ENCODE measurements around the gene ANKRD16.
"Not testable (repeated sequence)": the region's sequence is repeated elsewhere in the genome, so short reads cannot be mapped to it uniquely, and the experiment has no call there.

Gene ANKRD16

GRCh38 chr10:5917305-5917704 is 27.6 kb upstream of the ANKRD16 start:
- DNase-seq (ENCODE audit: low spot score in 2 of 2), result no peak
- no peak for ATAC-seq (replicated peaks; ENCODE audit: extremely low read depth, poor library complexity, severe bottlenecking)
- Mint-ChIP-seq H3K27ac (ENCODE audit: low read depth) (no peak overlapping the region), H3K9me3 (no peaks in the 10 kb centered on the region), H3K36me3 (ENCODE audit: insufficient read depth) (peaks cover 44% of the 10 kb centered on the region), H3K27me3 (no peaks in the 10 kb centered on the region), H3K4me3 (no peak overlapping the region), H3K4me1 (peaks cover 8% of the 10 kb centered on the region)

GRCh38 chr10:5915451-5915850 is 25.8 kb upstream of the ANKRD16 start:
- no peak overlapping the region for H3K27ac Mint-ChIP-seq (ENCODE audit: low read depth)

DNA sequence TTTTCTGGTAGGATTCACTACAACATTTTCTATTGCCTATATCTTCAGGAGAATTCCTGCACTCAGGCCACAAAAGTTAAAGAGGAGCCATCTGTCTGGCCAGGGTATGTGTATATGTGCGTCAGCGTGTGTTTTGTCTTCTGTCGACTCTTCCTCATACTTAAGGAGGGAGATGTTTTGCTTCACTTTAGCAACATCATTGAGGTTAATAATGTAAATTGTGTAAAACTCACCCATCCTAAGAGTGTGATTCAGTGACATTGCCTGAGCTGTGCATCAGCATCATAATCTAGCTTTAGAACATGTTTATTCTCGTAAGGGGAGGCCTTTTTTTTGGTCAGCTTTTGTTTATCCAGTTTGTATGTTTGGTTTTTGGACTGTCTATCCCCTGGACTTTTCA is 24.0 kb upstream of the ANKRD16 start:
- peaks cover 48% of the 10 kb centered on the region for H3K36me3 Mint-ChIP-seq (ENCODE audit: insufficient read depth)

More at GRCh38 chr10:5915451-5915850, 25.8 kb upstream of the ANKRD16 start:
- ATAC-seq (replicated peaks; ENCODE audit: extremely low read depth, poor library complexity, severe bottlenecking) (no peak), DNase-seq (ENCODE audit: low spot score in 2 of 2) (no peak)
- Mint-ChIP-seq H3K36me3 (ENCODE audit: insufficient read depth) (peaks cover 42% of the 10 kb centered on the region), H3K27me3 (no peaks in the 10 kb centered on the region), H3K4me1 (peaks cover under 1% of the 10 kb centered on the region), H3K9me3 (no peaks in the 10 kb centered on the region), H3K4me3 (no peak overlapping the region)

DNA sequence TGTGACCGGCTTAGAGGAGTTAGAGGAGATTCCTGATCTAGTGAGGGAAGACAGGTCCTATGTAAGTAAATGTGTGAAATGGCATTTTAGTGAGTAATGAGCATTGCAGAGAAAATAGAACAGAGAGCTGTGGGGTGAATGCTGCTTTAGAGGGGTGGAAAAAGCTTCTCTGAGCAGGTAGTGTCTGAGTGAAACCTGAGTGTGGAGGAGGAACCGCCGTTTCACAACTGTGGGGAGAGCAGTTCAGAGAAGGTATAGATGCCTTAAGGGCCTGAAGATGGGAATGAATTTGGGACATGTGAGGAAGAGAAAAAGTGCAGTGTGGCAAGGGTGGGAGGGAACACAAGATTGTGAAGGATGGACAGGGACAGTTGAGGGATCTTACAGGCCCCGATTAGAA is 22.0 kb upstream of the ANKRD16 start:
- ATAC-seq (replicated peaks; ENCODE audit: extremely low read depth, poor library complexity, severe bottlenecking), result no peak
- no peak overlapping the region for H3K4me3 Mint-ChIP-seq
- H3K4me1 Mint-ChIP-seq, result peaks cover 12% of the 10 kb centered on the region
- no peak for DNase-seq (ENCODE audit: low spot score in 2 of 2)
- H3K36me3 Mint-ChIP-seq (ENCODE audit: insufficient read depth), result peaks cover 47% of the 10 kb centered on the region
- H3K9me3 Mint-ChIP-seq, result no peaks in the 10 kb centered on the region
- no peak overlapping the region for H3K27ac Mint-ChIP-seq (ENCODE audit: low read depth)
- no peaks in the 10 kb centered on the region for H3K27me3 Mint-ChIP-seq

More for the DNA sequence above, 24.0 kb upstream of the ANKRD16 start:
- Mint-ChIP-seq H3K4me3 (no peak overlapping the region), H3K27me3 (no peaks in the 10 kb centered on the region), H3K27ac (ENCODE audit: low read depth) (no peak overlapping the region), H3K9me3 (no peaks in the 10 kb centered on the region), H3K4me1 (no peaks in the 10 kb centered on the region)
- DNase-seq (ENCODE audit: low spot score in 2 of 2) (no peak), ATAC-seq (replicated peaks; ENCODE audit: extremely low read depth, poor library complexity, severe bottlenecking) (no peak)

GRCh38 chr10:5910323-5911100 is 20.8 kb upstream of the ANKRD16 start:
- H3K27ac Mint-ChIP-seq (ENCODE audit: low read depth), result no peak overlapping the region
- DNase-seq (ENCODE audit: low spot score in 2 of 2) (no peak), ATAC-seq (replicated peaks; ENCODE audit: extremely low read depth, poor library complexity, severe bottlenecking) (no peak)
- H3K4me1 Mint-ChIP-seq, result peaks cover 15% of the 10 kb centered on the region
- H3K9me3 Mint-ChIP-seq, result no peaks in the 10 kb centered on the region
- H3K36me3 Mint-ChIP-seq (ENCODE audit: insufficient read depth), result peaks cover 44% of the 10 kb centered on the region
- H3K4me3 Mint-ChIP-seq, result no peak overlapping the region
- no peaks in the 10 kb centered on the region for H3K27me3 Mint-ChIP-seq

DNA sequence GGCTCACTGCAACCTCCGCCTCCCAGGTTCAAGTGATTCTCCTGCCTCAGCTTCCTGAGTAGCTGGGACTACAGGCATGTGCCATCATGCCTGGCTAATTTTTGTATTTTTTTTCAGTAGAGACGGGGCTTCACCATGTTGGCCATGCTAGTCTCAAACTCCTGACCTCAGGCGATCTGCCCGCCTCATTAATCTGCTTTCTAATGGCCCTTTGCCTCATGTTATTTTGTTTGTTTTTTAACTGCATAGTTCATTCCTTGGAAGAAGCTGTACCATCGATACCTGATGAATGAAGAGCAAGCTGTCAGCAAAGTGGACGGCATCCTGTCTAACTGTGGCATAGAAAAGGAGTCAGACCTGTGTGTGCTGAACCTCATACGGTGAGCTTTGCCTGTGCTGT is 19.0 kb upstream of the ANKRD16 start:
- Mint-ChIP-seq H3K4me1 (peaks cover 24% of the 10 kb centered on the region), H3K36me3 (ENCODE audit: insufficient read depth) (peaks cover 39% of the 10 kb centered on the region)
- DNase-seq (ENCODE audit: low spot score in 2 of 2); H3K9me3 Mint-ChIP-seq; H3K27me3 Mint-ChIP-seq; H3K27ac Mint-ChIP-seq (ENCODE audit: low read depth); H3K4me3 Mint-ChIP-seq; ATAC-seq (replicated peaks; ENCODE audit: extremely low read depth, poor library complexity, severe bottlenecking): not testable (repeated sequence)

- H3K4me1 Mint-ChIP-seq, result peaks cover 26% of the 10 kb centered on the region
- H3K9me3 Mint-ChIP-seq, result no peaks in the 10 kb centered on the region
- ATAC-seq (replicated peaks; ENCODE audit: extremely low read depth, poor library complexity, severe bottlenecking) (no peak), DNase-seq (ENCODE audit: low spot score in 2 of 2) (no peak)
- no peaks in the 10 kb centered on the region for H3K27me3 Mint-ChIP-seq
- peaks cover 33% of the 10 kb centered on the region for H3K36me3 Mint-ChIP-seq (ENCODE audit: insufficient read depth)
- no peak overlapping the region for H3K4me3 Mint-ChIP-seq
- H3K27ac Mint-ChIP-seq (ENCODE audit: low read depth), result peak overlapping the region; percentile 41
Observed at GRCh38 chr10:5906651-5907050, 17.0 kb upstream of the ANKRD16 start.

DNA sequence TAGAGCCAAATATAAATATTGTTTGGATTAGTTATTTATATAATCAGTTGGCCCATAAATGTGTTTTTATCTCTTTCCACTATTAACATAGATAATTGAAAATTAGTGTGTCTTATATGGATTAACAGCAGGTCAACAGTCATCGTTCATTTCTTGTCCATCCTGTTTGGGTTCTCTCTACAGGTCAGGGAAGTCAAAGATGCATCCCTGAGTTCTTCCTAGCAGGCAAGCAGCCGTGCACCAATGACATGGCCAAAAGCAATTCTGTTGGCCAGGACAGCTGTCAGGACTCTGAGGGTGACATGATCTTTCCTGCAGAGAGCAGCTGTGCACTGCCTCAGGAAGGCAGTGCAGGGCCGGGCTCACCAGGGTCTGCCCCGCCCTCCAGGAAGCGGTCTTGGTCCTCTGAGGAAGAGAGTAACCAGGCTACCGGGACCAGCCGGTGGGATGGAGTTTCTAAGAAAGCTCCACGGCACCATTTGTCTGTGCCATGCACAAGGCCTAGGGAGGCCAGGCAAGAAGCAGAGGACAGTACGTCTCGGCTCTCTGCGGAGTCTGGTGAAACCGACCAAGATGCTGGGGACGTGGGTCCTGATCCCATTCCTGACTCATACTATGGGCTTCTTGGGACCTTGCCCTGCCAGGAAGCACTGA is 16.3 kb upstream of the ANKRD16 start:
- Mint-ChIP-seq H3K27ac (ENCODE audit: low read depth) (no peak overlapping the region), H3K27me3 (no peaks in the 10 kb centered on the region), H3K4me1 (peaks cover 26% of the 10 kb centered on the region), H3K4me3 (no peak overlapping the region), H3K9me3 (no peaks in the 10 kb centered on the region), H3K36me3 (ENCODE audit: insufficient read depth) (peaks cover 28% of the 10 kb centered on the region)
- ATAC-seq (replicated peaks; ENCODE audit: extremely low read depth, poor library complexity, severe bottlenecking) (no peak), DNase-seq (ENCODE audit: low spot score in 2 of 2) (no peak)

GRCh38 chr10:5904227-5904626 is 14.5 kb upstream of the ANKRD16 start:
- H3K4me1 Mint-ChIP-seq, result peaks cover 29% of the 10 kb centered on the region
- H3K4me3 Mint-ChIP-seq, result no peak overlapping the region
- peaks cover 17% of the 10 kb centered on the region for H3K36me3 Mint-ChIP-seq (ENCODE audit: insufficient read depth)
- peak overlapping the region; percentile 49 for H3K27ac Mint-ChIP-seq (ENCODE audit: low read depth)
- no peaks in the 10 kb centered on the region for H3K9me3 Mint-ChIP-seq
- no peak for DNase-seq (ENCODE audit: low spot score in 2 of 2)
- H3K27me3 Mint-ChIP-seq, result no peaks in the 10 kb centered on the region
- no peak for ATAC-seq (replicated peaks; ENCODE audit: extremely low read depth, poor library complexity, severe bottlenecking)

- Mint-ChIP-seq H3K27me3 (no peaks in the 10 kb centered on the region), H3K4me1 (peaks cover 33% of the 10 kb centered on the region), H3K36me3 (ENCODE audit: insufficient read depth) (peaks cover 14% of the 10 kb centered on the region), H3K9me3 (no peaks in the 10 kb centered on the region), H3K4me3 (no peak overlapping the region), H3K27ac (ENCODE audit: low read depth) (peak overlapping the region; percentile 49)
- DNase-seq (ENCODE audit: low spot score in 2 of 2) (no peak), ATAC-seq (replicated peaks; ENCODE audit: extremely low read depth, poor library complexity, severe bottlenecking) (no peak)
Observed at GRCh38 chr10:5903563-5903962, 13.9 kb upstream of the ANKRD16 start.

- Mint-ChIP-seq H3K9me3 (peaks cover 5% of the 10 kb centered on the region), H3K27me3 (no peaks in the 10 kb centered on the region), H3K4me3 (no peak overlapping the region), H3K36me3 (ENCODE audit: insufficient read depth) (peaks cover 13% of the 10 kb centered on the region), H3K4me1 (peaks cover 31% of the 10 kb centered on the region), H3K27ac (ENCODE audit: low read depth) (no peak overlapping the region)
- ATAC-seq (replicated peaks; ENCODE audit: extremely low read depth, poor library complexity, severe bottlenecking), result no peak
- DNase-seq (ENCODE audit: low spot score in 2 of 2), result no peak
Observed at GRCh38 chr10:5902511-5903274, 13.0 kb upstream of the ANKRD16 start.

DNA sequence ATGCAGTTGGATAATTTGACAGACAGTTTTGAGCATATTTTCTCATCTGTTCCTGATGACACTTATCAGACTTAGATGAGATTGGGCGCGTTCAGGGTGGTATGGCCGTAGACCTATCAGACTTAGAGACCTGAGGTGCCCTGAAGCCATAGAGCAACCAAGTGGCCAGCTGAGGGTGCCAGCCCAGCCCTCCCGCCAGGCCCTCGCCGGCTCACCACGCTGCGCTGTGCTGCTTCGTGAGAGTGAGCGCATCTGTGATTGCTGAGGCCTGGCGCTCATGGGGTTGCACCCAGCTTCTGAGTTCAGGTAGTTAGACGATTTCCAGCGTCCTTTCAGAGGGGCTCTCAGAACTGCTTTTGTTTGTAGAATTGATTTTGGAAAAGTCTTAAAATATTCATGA is 10.6 kb upstream of the ANKRD16 start:
- no peak overlapping the region for H3K4me3 Mint-ChIP-seq
- no peak for ATAC-seq (replicated peaks; ENCODE audit: extremely low read depth, poor library complexity, severe bottlenecking)
- H3K27me3 Mint-ChIP-seq, result no peaks in the 10 kb centered on the region
- peaks cover 17% of the 10 kb centered on the region for H3K36me3 Mint-ChIP-seq (ENCODE audit: insufficient read depth)
- H3K4me1 Mint-ChIP-seq, result peaks cover 45% of the 10 kb centered on the region
- H3K27ac Mint-ChIP-seq (ENCODE audit: low read depth), result no peak overlapping the region
- no peak for DNase-seq (ENCODE audit: low spot score in 2 of 2)
- peaks cover 6% of the 10 kb centered on the region for H3K9me3 Mint-ChIP-seq
